ENCODE measurements around the gene TMEFF2. TPM values are rescaled to one million over a fixed set of nuclear protein-coding genes. Genes with fewer than 3 reads are reported as not detected.

Gene TMEFF2
- total RNA-seq = under 0.01 and 0.12 TPM in 2 replicates

GRCh38 chr2:192194866-192195547 lies at the start of gene TMEFF2:
TMEFF2 (minus strand) TSS chr2:192194933; CDS start chr2:192194524, 409 bp downstream.

Measured in hair follicle dermal papilla cell (primary cell).